Measurements from ENCODE around the gene TIMP3. TPM values are rescaled to one million over a fixed set of nuclear protein-coding genes. Genes with fewer than 3 reads are reported as not detected.

Gene TIMP3
- total RNA-seq, 2 donors from 2014 or later: 6.3 to 17.1 TPM

DNA sequence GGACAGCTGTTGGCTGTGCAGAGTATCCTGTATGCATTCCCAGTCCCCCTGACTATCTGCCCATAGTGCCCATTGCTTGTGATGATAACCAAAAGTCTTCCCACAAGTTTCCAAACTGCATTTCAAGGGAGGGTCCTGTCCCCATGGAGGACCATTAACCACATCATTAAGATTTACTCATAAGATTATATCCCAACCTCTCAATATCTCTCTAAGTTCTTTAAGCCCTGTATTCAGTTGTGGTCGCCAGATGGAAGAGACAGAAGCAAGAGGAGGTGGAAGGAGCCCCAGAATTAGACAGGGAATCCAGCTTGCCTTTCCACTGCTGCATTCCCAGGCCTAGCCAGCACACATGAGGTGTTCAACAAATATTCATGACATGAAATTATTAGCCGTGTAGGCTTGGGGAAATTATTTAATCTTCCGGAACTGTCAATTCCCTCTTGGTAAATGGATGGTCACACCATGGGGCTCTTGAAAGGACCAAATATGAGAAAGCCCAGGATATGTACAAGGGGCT is 42.6 kb upstream of the TIMP3 start:
- Histone ChIP-seq H3K9ac (ENCODE audit: extremely low read depth, low read length, poor library complexity, severe bottlenecking) (no peak overlapping the region), H3K9me3 (ENCODE audit: control insufficient read depth, low read length) (no peaks in the 10 kb centered on the region), H3K4me1 (ENCODE audit: control insufficient read depth, insufficient read depth, low read length) (no peaks in the 10 kb centered on the region), H3K36me3 (ENCODE audit: control insufficient read depth, insufficient read depth, low read length) (no peaks in the 10 kb centered on the region), H3K27me3 (ENCODE audit: control insufficient read depth, insufficient read depth, low read length, poor library complexity, severe bottlenecking) (no peaks in the 10 kb centered on the region), H3K4me3 (ENCODE audit: low read length) (no peak overlapping the region), H3K27ac (ENCODE audit: low read depth, low read length) (no peak overlapping the region)
- Mint-ChIP-seq H3K4me3 (no peak overlapping the region), H3K27me3 (ENCODE audit: insufficient read depth) (peaks cover 2% of the 10 kb centered on the region), H3K9me3 (no peaks in the 10 kb centered on the region), H3K36me3 (ENCODE audit: low read depth) (no peaks in the 10 kb centered on the region), H3K4me1 (peaks cover 6% of the 10 kb centered on the region), H3K27ac (no peak overlapping the region)
- TF ChIP-seq, protein P1, sequence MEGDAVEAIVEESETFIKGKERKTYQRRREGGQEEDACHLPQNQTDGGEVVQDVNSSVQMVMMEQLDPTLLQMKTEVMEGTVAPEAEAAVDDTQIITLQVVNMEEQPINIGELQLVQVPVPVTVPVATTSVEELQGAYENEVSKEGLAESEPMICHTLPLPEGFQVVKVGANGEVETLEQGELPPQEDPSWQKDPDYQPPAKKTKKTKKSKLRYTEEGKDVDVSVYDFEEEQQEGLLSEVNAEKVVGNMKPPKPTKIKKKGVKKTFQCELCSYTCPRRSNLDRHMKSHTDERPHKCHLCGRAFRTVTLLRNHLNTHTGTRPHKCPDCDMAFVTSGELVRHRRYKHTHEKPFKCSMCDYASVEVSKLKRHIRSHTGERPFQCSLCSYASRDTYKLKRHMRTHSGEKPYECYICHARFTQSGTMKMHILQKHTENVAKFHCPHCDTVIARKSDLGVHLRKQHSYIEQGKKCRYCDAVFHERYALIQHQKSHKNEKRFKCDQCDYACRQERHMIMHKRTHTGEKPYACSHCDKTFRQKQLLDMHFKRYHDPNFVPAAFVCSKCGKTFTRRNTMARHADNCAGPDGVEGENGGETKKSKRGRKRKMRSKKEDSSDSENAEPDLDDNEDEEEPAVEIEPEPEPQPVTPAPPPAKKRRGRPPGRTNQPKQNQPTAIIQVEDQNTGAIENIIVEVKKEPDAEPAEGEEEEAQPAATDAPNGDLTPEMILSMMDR (conservative IDR thresholded peaks at IDR 0.05): no peak
- 90 to 96% methylated on average over 2 to 3 of the region's 3 CpGs for WGBS, 2 experiments (ENCODE audit: insufficient coverage in 1 of 2, insufficient read length in 1 of 2)
- DNase-seq: no peak

DNA sequence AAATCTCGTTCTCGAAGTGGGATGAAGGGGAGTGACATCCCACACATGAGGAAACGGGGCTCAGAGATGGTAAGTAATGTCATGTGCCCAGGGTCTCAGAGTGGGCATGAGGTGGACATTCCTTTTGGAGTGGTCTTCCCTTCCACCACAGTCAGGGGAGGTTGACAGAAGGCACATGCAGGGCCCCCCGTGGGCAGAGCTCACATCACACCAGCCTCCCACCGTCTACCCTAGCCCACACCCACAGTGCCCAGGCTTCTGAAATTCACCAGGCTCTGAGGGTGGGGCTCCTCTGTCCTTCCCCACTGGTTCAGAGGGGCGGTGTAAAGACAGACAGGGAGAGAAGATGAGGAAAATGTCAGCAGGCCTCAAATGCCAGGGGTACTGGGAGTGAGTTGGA is 41.1 kb upstream of the TIMP3 start:
- Histone ChIP-seq H3K27me3 (ENCODE audit: control insufficient read depth, insufficient read depth, low read length, poor library complexity, severe bottlenecking) (no peaks in the 10 kb centered on the region), H3K36me3 (ENCODE audit: control insufficient read depth, insufficient read depth, low read length) (no peaks in the 10 kb centered on the region), H3K4me1 (ENCODE audit: control insufficient read depth, insufficient read depth, low read length) (no peaks in the 10 kb centered on the region), H3K9me3 (ENCODE audit: control insufficient read depth, low read length) (no peaks in the 10 kb centered on the region), H3K27ac (ENCODE audit: low read depth, low read length) (no peak overlapping the region), H3K4me3 (ENCODE audit: low read length) (no peak overlapping the region), H3K9ac (ENCODE audit: extremely low read depth, low read length, poor library complexity, severe bottlenecking) (no peak overlapping the region)
- Mint-ChIP-seq H3K36me3 (ENCODE audit: low read depth) (no peaks in the 10 kb centered on the region), H3K4me1 (no peaks in the 10 kb centered on the region), H3K27me3 (ENCODE audit: insufficient read depth) (no peaks in the 10 kb centered on the region), H3K9me3 (no peaks in the 10 kb centered on the region), H3K4me3 (no peak overlapping the region), H3K27ac (no peak overlapping the region)
- TF ChIP-seq, protein P1 (conservative IDR thresholded peaks at IDR 0.05): no peak
- WGBS, 2 experiments (ENCODE audit: insufficient coverage in 1 of 2, insufficient read length in 1 of 2): 79 to 97% methylated on average over 4 to 6 of the region's 6 CpGs
- DNase-seq: no peak

DNA sequence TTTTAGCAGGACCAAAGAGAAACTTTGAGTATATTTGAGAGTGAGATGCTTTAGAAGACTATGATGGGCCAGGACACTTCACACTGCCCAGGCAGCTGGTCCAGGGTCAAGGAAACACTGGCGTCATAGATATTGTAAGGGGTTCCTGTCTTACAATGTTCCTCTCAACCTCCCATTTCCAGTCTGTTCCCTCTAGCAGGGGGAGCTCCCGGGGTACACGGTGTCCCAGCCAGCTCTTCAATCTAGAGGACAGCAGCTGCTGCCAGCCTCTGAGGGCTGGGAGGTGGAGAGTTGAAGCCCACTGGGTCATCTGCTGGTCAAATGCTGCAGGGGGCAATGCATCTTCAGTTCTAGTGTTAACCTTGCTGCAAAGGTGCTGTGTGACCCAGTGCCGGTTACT is 40.7 kb upstream of the TIMP3 start:
- no peaks in the 10 kb centered on the region for H3K9me3 Mint-ChIP-seq
- H3K4me3 ChIP-seq (ENCODE audit: low read length): no peak overlapping the region
- no peak overlapping the region for H3K9ac ChIP-seq (ENCODE audit: extremely low read depth, low read length, poor library complexity, severe bottlenecking)
- DNase-seq: no peak
- no peaks in the 10 kb centered on the region for H3K9me3 ChIP-seq (ENCODE audit: control insufficient read depth, low read length)
- H3K36me3 ChIP-seq (ENCODE audit: control insufficient read depth, insufficient read depth, low read length): no peaks in the 10 kb centered on the region
- H3K4me1 Mint-ChIP-seq: no peaks in the 10 kb centered on the region
- H3K27me3 Mint-ChIP-seq (ENCODE audit: insufficient read depth): no peaks in the 10 kb centered on the region
- TF ChIP-seq, protein P1 (conservative IDR thresholded peaks at IDR 0.05): no peak
- H3K4me1 ChIP-seq (ENCODE audit: control insufficient read depth, insufficient read depth, low read length): no peaks in the 10 kb centered on the region
- WGBS, 2 experiments (ENCODE audit: insufficient coverage in 1 of 2, insufficient read length in 1 of 2): 93 to 96% methylated on average over 2 to 4 of the region's 4 CpGs
- H3K4me3 Mint-ChIP-seq: no peak overlapping the region
- H3K27ac Mint-ChIP-seq: no peak overlapping the region
- H3K36me3 Mint-ChIP-seq (ENCODE audit: low read depth): no peaks in the 10 kb centered on the region
- H3K27me3 ChIP-seq (ENCODE audit: control insufficient read depth, insufficient read depth, low read length, poor library complexity, severe bottlenecking): no peaks in the 10 kb centered on the region
- H3K27ac ChIP-seq (ENCODE audit: low read depth, low read length): no peak overlapping the region
